IMR-90 (cell line): ENCODE results near the gene LPA. TPM values are rescaled to one million over a fixed set of nuclear protein-coding genes. Genes with fewer than 3 reads are reported as not detected.

Source experiments
- ATAC-seq: fragments of 200-7000 bp; cut with Tn5 transposase; 2 replicates; pipeline ENCODE4 v1.9.1; 2020; ENCODE audit warnings: low read depth, mild to moderate bottlenecking, moderate library complexity
- BruUV-seq: library from RNA; stranded (reverse); fragments of 400-500 nt; replicated peaks from 2 replicates; lab custom pipeline; 2021; lab: Mats Ljungman, UMichigan
- CTCF ChIA-PET: fragments of 300-600 bp; formaldehyde crosslinking; extraction: SDS; loops from one replicate; lab custom pipeline; 2021; ENCODE audit warnings: antibody characterized with exemption; lab: Yijun Ruan, JAX
- POLR2A ChIA-PET: fragments of 300-600 bp; sonication (Branson Sonifier 250); formaldehyde crosslinking; loops from one replicate; lab custom pipeline; 2022; ENCODE audit warnings: antibody characterized with exemption; ENCODE audit not compliant: unreplicated experiment; lab: Charles Lee
- DNase-seq: peaks from one replicate; pipeline ENCODE4 v3.0.0; 2013
- H2AFZ ChIP-seq: replicated peaks from 2 replicates; pipeline ENCODE3; 2013; ENCODE audit warnings: low read length, mild to moderate bottlenecking; ENCODE audit not compliant: poor library complexity
- H2AK5ac ChIP-seq: 2 replicates; pipeline ENCODE4 v1.6.1; 2013; ENCODE audit warnings: low read depth, low read length, inconsistent platforms
- H2AK9ac ChIP-seq: replicated peaks from 2 replicates; pipeline ENCODE3; 2013; ENCODE audit warnings: mild to moderate bottlenecking, low read depth, low read length, moderate library complexity; ENCODE audit not compliant: poor library complexity
- H2BK120ac ChIP-seq: 2 replicates; pipeline ENCODE4 v1.6.1; 2013; ENCODE audit warnings: low read depth, low read length, inconsistent platforms
- H2BK15ac ChIP-seq: 3 replicates; pipeline ENCODE4 v1.6.1; 2013; ENCODE audit warnings: low read depth, low read length, inconsistent platforms
- H2BK20ac ChIP-seq: 2 replicates; pipeline ENCODE4 v1.6.1; 2013; ENCODE audit warnings: low read depth, mild to moderate bottlenecking, inconsistent platforms, low read length, moderate library complexity
- H2BK5ac ChIP-seq: 2 replicates; pipeline ENCODE4 v1.6.1; 2013; ENCODE audit warnings: mild to moderate bottlenecking, low read depth, low read length, inconsistent platforms; ENCODE audit not compliant: poor library complexity, severe bottlenecking
- H3K14ac ChIP-seq: replicated peaks from 2 replicates; pipeline ENCODE4 v1.6.1; 2013; ENCODE audit warnings: low read depth, low read length, inconsistent platforms
- H3K18ac ChIP-seq: 2 replicates; pipeline ENCODE4 v1.6.1; 2013; ENCODE audit warnings: low read depth, low read length, control low read depth
- H3K23ac ChIP-seq: 2 replicates; pipeline ENCODE4 v1.6.1; 2013; ENCODE audit warnings: low read depth, low read length, inconsistent platforms
- H3K27ac ChIP-seq: 2 replicates; pipeline ENCODE4 v1.5.1; 2013; ENCODE audit warnings: mild to moderate bottlenecking, control low read depth, low read length; ENCODE audit not compliant: insufficient read depth
- H3K27me3 ChIP-seq: 2 replicates; pipeline ENCODE4 v1.6.1; 2013; ENCODE audit warnings: low read length; ENCODE audit not compliant: control insufficient read depth, insufficient read depth
- H3K36me3 ChIP-seq: 2 replicates; pipeline ENCODE4 v1.6.1; 2013; ENCODE audit warnings: low read length, mixed read lengths; ENCODE audit not compliant: control insufficient read depth, insufficient read depth
- H3K4ac ChIP-seq: 2 replicates; pipeline ENCODE4 v1.6.1; 2013; ENCODE audit warnings: low read depth, low read length, inconsistent platforms
- H3K4me1 ChIP-seq: 2 replicates; pipeline ENCODE4 v1.6.1; 2013; ENCODE audit warnings: low read length, mixed read lengths; ENCODE audit not compliant: control insufficient read depth, insufficient read depth
- H3K4me2 ChIP-seq: 2 replicates; pipeline ENCODE4 v1.6.1; 2013; ENCODE audit warnings: low read depth, mild to moderate bottlenecking, control low read depth, low read length, moderate library complexity
- H3K4me3 ChIP-seq: 2 replicates; pipeline ENCODE4 v1.5.1; 2013; ENCODE audit warnings: low read depth, mild to moderate bottlenecking, control low read depth, low read length, moderate library complexity; ENCODE audit not compliant: insufficient read depth
- H3K56ac ChIP-seq: 2 replicates; pipeline ENCODE4 v1.6.1; 2013; ENCODE audit warnings: low read length, inconsistent platforms; ENCODE audit not compliant: insufficient read depth; ENCODE audit errors: extremely low read depth
- H3K79me1 ChIP-seq, 2 experiments: 2 replicates each; pipeline ENCODE4 v1.6.1; 2013; ENCODE audit warnings: low read length in 2 of 2, inconsistent platforms in 1 of 2, low read depth in 1 of 2
- H3K9ac ChIP-seq: 2 replicates; pipeline ENCODE4 v1.6.1; 2013; ENCODE audit warnings: low read depth, low read length, control low read depth
- H3K9me1 ChIP-seq: 2 replicates; pipeline ENCODE4 v1.6.1; 2013; ENCODE audit warnings: low read length, inconsistent platforms; ENCODE audit not compliant: insufficient read depth
- H3K9me3 ChIP-seq: 2 replicates; pipeline ENCODE4 v1.6.1; 2013; ENCODE audit warnings: low read length; ENCODE audit not compliant: control insufficient read depth, insufficient read depth
- H4K20me1 ChIP-seq: 2 replicates; pipeline ENCODE4 v1.6.1; 2013; ENCODE audit warnings: low read length, inconsistent platforms; ENCODE audit not compliant: insufficient read depth
- H4K5ac ChIP-seq: 2 replicates; pipeline ENCODE4 v1.6.1; 2013; ENCODE audit warnings: mild to moderate bottlenecking, low read depth, low read length, control low read depth
- H4K8ac ChIP-seq, 2 experiments: 2 replicates each; pipeline ENCODE4 v1.6.1; 2013; ENCODE audit warnings: low read depth in 2 of 2, low read length in 2 of 2, control low read depth in 1 of 2, inconsistent platforms in 1 of 2
- H4K91ac ChIP-seq: 2 replicates; pipeline ENCODE4 v1.6.1; 2013; ENCODE audit warnings: low read depth, low read length, inconsistent platforms; ENCODE audit not compliant: insufficient read depth
- BHLHE40 ChIP-seq: fragments of 150-350 bp; IDR thresholded peaks from 2 replicates; pipeline ENCODE4 v1.6.1; 2016; ENCODE audit warnings: mild to moderate bottlenecking, low read depth, low read length
- CEBPB ChIP-seq: IDR thresholded peaks from 2 replicates; pipeline ENCODE4 v1.6.1; 2012; ENCODE audit warnings: low read depth, low read length, improper control_type of control experiment
- CHD1 ChIP-seq: IDR thresholded peaks from 2 replicates; pipeline ENCODE4 v1.6.1; 2012; ENCODE audit warnings: low read depth, low read length, improper control_type of control experiment
- FOS ChIP-seq: fragments of 150-350 bp; IDR thresholded peaks from 2 replicates; pipeline ENCODE4 v1.6.1; 2016; ENCODE audit warnings: low read depth, low read length
- MAFK ChIP-seq: IDR thresholded peaks from 2 replicates; pipeline ENCODE4 v1.6.1; 2012; ENCODE audit warnings: low read depth, low read length, improper control_type of control experiment
- MAZ ChIP-seq: IDR thresholded peaks from 2 replicates; pipeline ENCODE4 v1.6.1; 2012; ENCODE audit warnings: low read depth, mild to moderate bottlenecking, low read length, improper control_type of control experiment, moderate library complexity, borderline replicate concordance
- MXI1 ChIP-seq: IDR thresholded peaks from 2 replicates; pipeline ENCODE4 v1.6.1; 2012; ENCODE audit warnings: low read depth, mild to moderate bottlenecking, low read length, moderate library complexity, borderline replicate concordance
- NFE2L2 ChIP-seq: fragments of 150-350 bp; IDR thresholded peaks from 2 replicates; pipeline ENCODE4 v1.6.1; 2016; ENCODE audit warnings: low read depth, mild to moderate bottlenecking, low read length
- POLR2A ChIP-seq: IDR thresholded peaks from 2 replicates; pipeline ENCODE4 v1.6.1; 2012; ENCODE audit warnings: mild to moderate bottlenecking, low read depth, low read length
- RAD21 ChIP-seq: IDR thresholded peaks from 2 replicates; pipeline ENCODE4 v1.6.1; 2012; ENCODE audit warnings: low read length, improper control_type of control experiment
- RCOR1 ChIP-seq: IDR thresholded peaks from 2 replicates; pipeline ENCODE4 v1.6.1; 2012; ENCODE audit warnings: mild to moderate bottlenecking, low read length, improper control_type of control experiment; ENCODE audit not compliant: insufficient replicate concordance
- RFX5 ChIP-seq: IDR thresholded peaks from 2 replicates; pipeline ENCODE4 v1.8.0; 2012; ENCODE audit warnings: low read depth, mild to moderate bottlenecking, low read length, moderate library complexity
- SMC3 ChIP-seq: fragments of 150-350 bp; IDR thresholded peaks from 2 replicates; pipeline ENCODE4 v1.6.1; 2016; ENCODE audit warnings: low read depth, mild to moderate bottlenecking, antibody characterized with exemption, low read length, moderate library complexity
- WGBS, 2 experiments: methylation state at CpG; one replicate each; pipeline versions ENCODE4 v1.1.5 to v1.1.7; 2013; ENCODE audit warnings: missing lambda C conversion rate in 2 of 2; ENCODE audit not compliant: insufficient read length in 1 of 2; ENCODE audit errors: extremely low coverage in 2 of 2; 5-methylcytosine and 5-hydroxymethylcytosine counted together
- dilution Hi-C: fragments of 300-500 bp; cut with HindIII; formaldehyde crosslinking; loops from one replicate; pipeline ENCODE4 v1.14.3; 2018; ENCODE audit warnings: low sequenced_read_pairs; ENCODE audit not compliant: unreplicated experiment
- in situ Hi-C: fragments of 300-500 bp; cut with MboI; formaldehyde crosslinking; loops from 3 replicates; pipeline ENCODE4 v1.14.3; 2019; ENCODE audit warnings: low sequenced_read_pairs, inconsistent platforms, mixed read lengths
- intact Hi-C: fragments of 100-400 bp; cut with micrococcal nuclease; formaldehyde crosslinking; loops from 2 replicates; pipeline ENCODE4 v1.10.0; 2022
- polyA plus RNA-seq, 3 experiments: library from polyadenylated mRNA; depleted of rRNA; stranded (reverse); fragments of >200 nt; gene quantifications; 2 replicates each; pipeline ENCODE4 v1.2.3, GENCODE V29; 2012; ENCODE audit warnings: low replicate concordance in 1 of 3
- total RNA-seq: library from RNA; depleted of rRNA; stranded (reverse); fragments of >200 nt; gene quantifications from 2 replicates; pipeline ENCODE4 v1.2.3, GENCODE V29; 2012
- TF ChIP-seq, protein P1 (sequence below): fragments of 150-350 bp; IDR thresholded peaks from 2 replicates; pipeline ENCODE4 v1.6.1; 2017; ENCODE audit warnings: mild to moderate bottlenecking, antibody characterized with exemption, low read length, low read depth
- TF ChIP-seq, protein P2 (sequence below): fragments of 150-350 bp; IDR thresholded peaks from 2 replicates; pipeline ENCODE4 v1.6.1; 2016; ENCODE audit warnings: low read depth, mild to moderate bottlenecking, low read length, moderate library complexity, borderline replicate concordance
- TF ChIP-seq, protein P3 (sequence below): conservative IDR thresholded peaks from 2 replicates; pipeline ENCODE4 v1.5.1; 2012; ENCODE audit warnings: mild to moderate bottlenecking, low read depth, low read length, improper control_type of control experiment

The LPA gene
- total and polyA plus RNA-seq, 2 of the 4 experiments (the other 2 are of a cell fraction) = not detected

DNA sequence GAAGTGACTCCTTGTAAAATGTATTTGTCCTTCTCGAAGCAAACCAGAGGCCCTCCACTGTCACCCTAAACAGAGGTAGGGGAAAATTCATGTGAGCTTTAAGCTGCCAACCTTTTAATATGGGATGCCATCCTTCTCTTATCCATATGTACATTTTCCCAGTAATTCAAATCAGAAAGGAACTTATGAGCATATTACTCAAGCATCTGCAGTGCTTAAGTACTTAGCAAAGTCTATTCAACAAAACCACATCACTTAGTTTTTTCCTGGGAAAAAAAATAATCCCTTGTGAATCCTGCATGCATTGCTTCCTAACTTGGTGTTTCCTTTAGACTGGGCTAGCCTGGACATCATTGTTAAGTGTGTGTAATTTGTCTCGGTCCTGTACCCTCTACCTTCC lies 132.2 kb downstream of the LPA start:
- Histone ChIP-seq H3K14ac (no peak overlapping the region), H4K91ac (no peak overlapping the region), H3K4me3 (no peak overlapping the region), H3K9ac (no peak overlapping the region), H3K36me3 (no peaks in the 10 kb centered on the region), H3K23ac (no peak overlapping the region), H3K4me2 (no peak overlapping the region), H3K4me1 (no peaks in the 10 kb centered on the region), H2BK5ac (no peak overlapping the region), H4K20me1 (no peaks in the 10 kb centered on the region), H3K18ac (no peak overlapping the region), H2BK20ac (no peak overlapping the region), H2AFZ (no peak overlapping the region), H2AK5ac (no peak overlapping the region), H3K27ac (no peak overlapping the region), H3K79me1 (no peaks in the 10 kb centered on the region), H4K8ac (no peak overlapping the region), H2BK120ac (no peak overlapping the region), H3K9me1 (no peaks in the 10 kb centered on the region), H3K9me3 (no peaks in the 10 kb centered on the region), H3K56ac (no peak overlapping the region), H2BK15ac (no peak overlapping the region), H4K5ac (no peak overlapping the region), H3K27me3 (no peaks in the 10 kb centered on the region), H3K4ac (no peak overlapping the region), H2AK9ac (no peak overlapping the region)
- POLR2A ChIA-PET = no interaction called here
- DNase-seq (no peak), ATAC-seq (no peak)
- TF ChIP-seq POLR2A (no peak), FOS (no peak), RCOR1 (no peak), SMC3 (no peak), RFX5 (no peak), CHD1 (no peak), RAD21 (no peak), MAFK (no peak), NFE2L2 (no peak), BHLHE40 (no peak), MAZ (no peak), CEBPB (no peak), MXI1 (no peak)
- TF ChIP-seq, protein P1, sequence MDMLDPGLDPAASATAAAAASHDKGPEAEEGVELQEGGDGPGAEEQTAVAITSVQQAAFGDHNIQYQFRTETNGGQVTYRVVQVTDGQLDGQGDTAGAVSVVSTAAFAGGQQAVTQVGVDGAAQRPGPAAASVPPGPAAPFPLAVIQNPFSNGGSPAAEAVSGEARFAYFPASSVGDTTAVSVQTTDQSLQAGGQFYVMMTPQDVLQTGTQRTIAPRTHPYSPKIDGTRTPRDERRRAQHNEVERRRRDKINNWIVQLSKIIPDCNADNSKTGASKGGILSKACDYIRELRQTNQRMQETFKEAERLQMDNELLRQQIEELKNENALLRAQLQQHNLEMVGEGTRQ = no peak
- TF ChIP-seq, protein P2, sequence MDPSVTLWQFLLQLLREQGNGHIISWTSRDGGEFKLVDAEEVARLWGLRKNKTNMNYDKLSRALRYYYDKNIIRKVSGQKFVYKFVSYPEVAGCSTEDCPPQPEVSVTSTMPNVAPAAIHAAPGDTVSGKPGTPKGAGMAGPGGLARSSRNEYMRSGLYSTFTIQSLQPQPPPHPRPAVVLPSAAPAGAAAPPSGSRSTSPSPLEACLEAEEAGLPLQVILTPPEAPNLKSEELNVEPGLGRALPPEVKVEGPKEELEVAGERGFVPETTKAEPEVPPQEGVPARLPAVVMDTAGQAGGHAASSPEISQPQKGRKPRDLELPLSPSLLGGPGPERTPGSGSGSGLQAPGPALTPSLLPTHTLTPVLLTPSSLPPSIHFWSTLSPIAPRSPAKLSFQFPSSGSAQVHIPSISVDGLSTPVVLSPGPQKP = no peak
- TF ChIP-seq, protein P3, sequence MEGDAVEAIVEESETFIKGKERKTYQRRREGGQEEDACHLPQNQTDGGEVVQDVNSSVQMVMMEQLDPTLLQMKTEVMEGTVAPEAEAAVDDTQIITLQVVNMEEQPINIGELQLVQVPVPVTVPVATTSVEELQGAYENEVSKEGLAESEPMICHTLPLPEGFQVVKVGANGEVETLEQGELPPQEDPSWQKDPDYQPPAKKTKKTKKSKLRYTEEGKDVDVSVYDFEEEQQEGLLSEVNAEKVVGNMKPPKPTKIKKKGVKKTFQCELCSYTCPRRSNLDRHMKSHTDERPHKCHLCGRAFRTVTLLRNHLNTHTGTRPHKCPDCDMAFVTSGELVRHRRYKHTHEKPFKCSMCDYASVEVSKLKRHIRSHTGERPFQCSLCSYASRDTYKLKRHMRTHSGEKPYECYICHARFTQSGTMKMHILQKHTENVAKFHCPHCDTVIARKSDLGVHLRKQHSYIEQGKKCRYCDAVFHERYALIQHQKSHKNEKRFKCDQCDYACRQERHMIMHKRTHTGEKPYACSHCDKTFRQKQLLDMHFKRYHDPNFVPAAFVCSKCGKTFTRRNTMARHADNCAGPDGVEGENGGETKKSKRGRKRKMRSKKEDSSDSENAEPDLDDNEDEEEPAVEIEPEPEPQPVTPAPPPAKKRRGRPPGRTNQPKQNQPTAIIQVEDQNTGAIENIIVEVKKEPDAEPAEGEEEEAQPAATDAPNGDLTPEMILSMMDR = no peak
- dilution Hi-C loops (no loop called here), intact Hi-C loops (loop anchor here (5.0 kb wide), 1 partner anchor 395 kb away; no protein-coding TSS in a partner anchor), in situ Hi-C loops (no loop called here)
- no TSS peak for BruUV-seq
- CTCF ChIA-PET = interaction anchor here (1.1 kb wide), 1 partner anchor 12 kb away, joined by 3 read pairs; no protein-coding TSS in a partner anchor
- no CpG with 5 or more reads among the region's 2 CpGs for whole genome bisulfite sequencing, 2 experiments
